WI38 (cell line): ENCODE results near the gene CSNK2A3.

ENCODE experiments used
- H3K4me3 ChIP-seq: 2 replicates; pipeline ENCODE4 v1.5.1; 2011; ENCODE audit warnings: low read depth, mild to moderate bottlenecking, control low read depth, low read length
- TF ChIP-seq, protein P1 (sequence below): IDR thresholded peaks from 2 replicates; pipeline ENCODE4 v1.5.1; 2012; ENCODE audit warnings: low read depth, mild to moderate bottlenecking, control low read depth, low read length

The CSNK2A3 gene

DNA sequence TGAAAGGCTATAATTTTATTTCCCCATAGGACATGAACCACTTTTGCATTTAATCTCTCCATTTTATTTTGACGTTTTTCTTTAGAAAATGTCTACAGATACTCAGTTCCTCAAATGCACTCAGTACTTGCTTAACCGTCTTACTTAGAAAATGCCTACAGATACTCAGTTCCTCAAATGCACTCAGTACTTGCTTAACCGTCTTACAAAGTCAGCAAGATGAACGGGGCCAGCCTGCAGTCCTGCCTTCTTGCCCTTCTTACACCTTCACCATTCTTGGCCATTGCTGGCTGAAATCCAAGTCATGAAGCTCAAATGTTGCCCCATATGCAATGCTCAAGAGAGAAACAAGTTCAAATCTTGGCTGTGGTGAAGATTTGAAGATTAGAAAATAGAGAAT is 34.1 kb downstream of the CSNK2A3 start:
- TF ChIP-seq, protein P1, sequence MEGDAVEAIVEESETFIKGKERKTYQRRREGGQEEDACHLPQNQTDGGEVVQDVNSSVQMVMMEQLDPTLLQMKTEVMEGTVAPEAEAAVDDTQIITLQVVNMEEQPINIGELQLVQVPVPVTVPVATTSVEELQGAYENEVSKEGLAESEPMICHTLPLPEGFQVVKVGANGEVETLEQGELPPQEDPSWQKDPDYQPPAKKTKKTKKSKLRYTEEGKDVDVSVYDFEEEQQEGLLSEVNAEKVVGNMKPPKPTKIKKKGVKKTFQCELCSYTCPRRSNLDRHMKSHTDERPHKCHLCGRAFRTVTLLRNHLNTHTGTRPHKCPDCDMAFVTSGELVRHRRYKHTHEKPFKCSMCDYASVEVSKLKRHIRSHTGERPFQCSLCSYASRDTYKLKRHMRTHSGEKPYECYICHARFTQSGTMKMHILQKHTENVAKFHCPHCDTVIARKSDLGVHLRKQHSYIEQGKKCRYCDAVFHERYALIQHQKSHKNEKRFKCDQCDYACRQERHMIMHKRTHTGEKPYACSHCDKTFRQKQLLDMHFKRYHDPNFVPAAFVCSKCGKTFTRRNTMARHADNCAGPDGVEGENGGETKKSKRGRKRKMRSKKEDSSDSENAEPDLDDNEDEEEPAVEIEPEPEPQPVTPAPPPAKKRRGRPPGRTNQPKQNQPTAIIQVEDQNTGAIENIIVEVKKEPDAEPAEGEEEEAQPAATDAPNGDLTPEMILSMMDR = no peak
- H3K4me3 ChIP-seq = no peak overlapping the region

DNA sequence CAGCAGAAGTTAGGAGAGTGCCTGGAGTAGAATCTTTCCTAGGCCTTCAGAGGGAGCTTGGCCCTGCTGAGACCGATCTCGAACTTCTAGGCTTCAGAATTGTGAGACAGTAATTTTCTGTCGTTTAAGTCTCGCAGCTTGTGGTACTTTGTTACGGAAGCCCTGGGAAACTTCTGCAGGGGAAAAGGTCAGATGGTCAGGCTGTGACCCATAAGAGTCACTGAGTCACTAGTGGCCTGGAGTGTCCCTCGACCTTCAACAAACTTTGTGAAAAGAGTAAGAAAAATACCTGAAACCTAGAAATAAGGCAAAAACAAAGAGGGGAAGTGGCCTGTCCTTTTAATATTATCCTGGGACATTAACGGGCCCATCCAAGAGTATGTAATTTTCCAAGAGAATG is 34.6 kb downstream of the CSNK2A3 start:
- TF ChIP-seq, protein P1 = no peak
- no peak overlapping the region for H3K4me3 ChIP-seq

DNA sequence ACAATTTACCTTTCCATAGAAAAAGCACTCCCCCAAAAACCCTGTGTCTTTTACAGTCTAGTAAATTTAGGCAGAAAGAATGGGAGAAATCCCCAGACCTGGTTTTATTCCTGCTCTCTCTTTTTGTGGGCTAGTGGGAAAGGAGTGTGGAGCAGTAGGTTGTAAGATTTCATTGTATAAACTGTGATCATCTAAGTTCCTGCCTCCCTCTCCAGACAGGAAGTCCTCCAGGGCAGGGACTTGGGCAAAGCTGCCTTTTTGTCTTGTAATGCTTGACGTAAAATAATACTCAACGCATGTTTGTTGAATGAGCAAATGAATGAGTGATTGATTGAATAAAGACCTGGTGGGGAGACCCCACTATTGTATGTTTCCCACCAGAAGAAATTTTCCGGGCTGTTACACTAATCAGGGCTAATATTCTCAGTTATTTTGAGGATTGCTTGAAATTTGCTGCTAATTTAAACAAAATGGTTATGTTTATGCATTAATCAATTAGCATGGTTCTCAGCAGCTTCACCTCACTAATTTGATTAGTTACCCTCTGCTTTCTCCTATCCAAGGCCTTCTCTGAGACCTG is 36.3 kb downstream of the CSNK2A3 start:
- TF ChIP-seq, protein P1 = no peak
- no peak overlapping the region for H3K4me3 ChIP-seq

DNA sequence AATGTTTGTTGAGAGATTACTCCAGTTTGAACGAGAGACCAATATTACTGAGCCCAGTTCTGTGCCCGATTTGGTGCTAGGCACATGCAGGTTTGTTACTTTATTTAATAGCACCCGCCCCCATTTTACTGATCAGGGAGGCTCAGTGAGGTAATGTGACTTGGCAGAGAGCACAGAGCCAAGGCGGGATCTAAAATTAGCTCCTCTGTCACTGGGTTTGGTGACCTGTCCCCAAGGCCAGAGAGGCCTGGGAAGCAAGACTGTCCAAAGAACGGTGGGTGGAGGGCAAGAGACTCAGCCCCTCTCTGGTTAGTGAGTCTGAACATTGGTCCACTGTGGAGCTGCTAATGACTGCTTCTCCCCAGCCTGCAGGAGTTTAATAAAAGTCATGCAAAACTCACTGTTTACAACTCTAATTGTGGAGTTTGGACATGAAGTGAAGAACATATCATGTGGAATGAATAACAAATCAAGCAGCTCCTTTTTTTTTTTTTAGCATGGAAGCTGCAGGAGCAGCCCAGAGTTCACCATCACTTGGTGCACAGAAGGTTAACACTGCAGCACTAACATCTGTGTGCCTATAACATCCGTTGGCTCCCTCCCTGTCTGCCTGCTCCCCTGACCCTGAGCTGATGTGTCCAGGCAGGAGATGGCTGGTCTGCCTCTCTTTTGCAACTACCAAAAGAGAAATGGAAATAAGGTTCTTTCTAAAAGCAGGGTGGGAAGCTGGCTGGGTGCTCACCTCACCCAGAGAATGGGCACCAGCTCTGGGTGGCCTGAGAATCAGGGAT is 39.0 kb downstream of the CSNK2A3 start:
- TF ChIP-seq, protein P1 = no peak
- no peak overlapping the region for H3K4me3 ChIP-seq

DNA sequence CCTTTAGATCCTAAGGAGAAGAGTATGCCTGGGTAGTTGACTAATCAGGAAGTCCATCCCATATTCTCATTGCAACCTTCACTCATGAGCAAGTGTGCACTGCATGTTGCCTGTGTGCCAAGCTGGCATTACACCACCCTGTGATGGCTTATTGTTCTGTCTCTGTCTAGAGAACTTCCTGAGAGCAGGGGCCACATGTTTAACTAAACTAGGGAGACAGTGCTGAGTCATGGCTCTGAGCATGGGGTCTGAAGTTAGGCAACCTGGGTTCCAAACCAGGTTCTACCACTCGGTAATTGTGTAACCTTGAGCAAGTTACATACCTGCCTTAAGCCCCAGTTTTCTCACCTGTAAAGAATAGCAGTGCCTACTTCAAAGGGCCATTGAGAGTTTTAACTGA is 39.6 kb downstream of the CSNK2A3 start:
- TF ChIP-seq, protein P1 = no peak
- no peak overlapping the region for H3K4me3 ChIP-seq

DNA sequence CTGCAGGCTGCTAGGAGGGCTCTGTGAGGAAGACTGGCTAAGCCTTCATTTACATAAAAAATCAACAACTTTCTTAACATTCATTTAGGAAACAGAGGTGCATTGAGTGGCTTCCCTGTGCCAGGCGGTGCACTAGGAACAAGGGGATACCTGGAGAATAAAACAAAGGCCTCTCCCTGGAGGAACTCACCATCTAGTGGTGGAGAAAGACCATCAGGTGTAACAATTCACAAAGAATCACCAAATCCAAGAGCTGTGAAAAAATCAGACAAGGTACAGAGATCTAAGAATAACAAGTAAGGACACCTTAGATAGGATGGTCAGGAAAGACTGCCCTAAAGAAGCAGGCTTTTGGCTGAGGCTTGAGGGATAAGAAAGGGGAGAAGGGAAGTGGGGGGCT is 40.3 kb downstream of the CSNK2A3 start:
- TF ChIP-seq, protein P1 = no peak

DNA sequence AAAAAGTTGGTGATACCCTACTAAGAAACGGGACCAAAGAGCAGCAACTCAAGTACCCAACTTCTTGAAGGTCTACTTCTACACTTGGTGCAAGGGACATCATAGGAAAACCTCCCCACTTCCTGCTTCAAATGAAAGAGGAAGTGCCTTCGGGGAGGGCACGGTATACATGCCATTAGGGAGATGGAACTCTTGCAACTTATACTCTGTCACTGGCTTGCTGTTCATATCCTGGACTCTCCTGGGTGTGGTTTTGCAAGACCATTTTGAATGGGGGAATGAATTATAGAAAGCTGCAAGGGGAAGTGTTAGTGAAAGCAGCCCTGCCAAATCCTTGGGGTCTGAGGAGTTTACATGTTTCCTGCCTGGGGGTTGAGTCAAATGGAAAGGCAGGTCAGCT is 41.9 kb downstream of the CSNK2A3 start:
- TF ChIP-seq, protein P1 = no peak
- H3K4me3 ChIP-seq = no peak overlapping the region

More for the DNA sequence above, 40.3 kb downstream of the CSNK2A3 start:
- no peak overlapping the region for H3K4me3 ChIP-seq
